Testis (tissue), 2 donors: ENCODE results near the gene MAPK1.

Experiments
- CTCF ChIP-seq, 3 experiments: fragments of 450-650 bp in 2 of 3; fragments of 200-600 bp in 1 of 3; sonication (generic) in 1 of 3; IDR thresholded peaks; one replicate each; pipeline ENCODE4 v1.5.1; 2016 to 2019; ENCODE audit warnings: antibody characterized with exemption in 3 of 3, mild to moderate bottlenecking in 2 of 3, moderate library complexity in 1 of 3
- POLR2A ChIP-seq: fragments of 450-650 bp; IDR thresholded peaks from one replicate; pipeline ENCODE4 v1.6.1; 2017; ENCODE audit warnings: antibody characterized with exemption, mild to moderate bottlenecking, moderate library complexity

- no peak for TF ChIP-seq POLR2A
- no peak for TF ChIP-seq CTCF (IDR thresholded peaks at IDR 0.05)
Observed at GRCh38 chr22:21876486-21877176, 9.2 kb upstream of the MAPK1 start.
